IMR-90 (cell line): Measurements from ENCODE around the gene SLC23A3. TPM values are rescaled to one million over a fixed set of nuclear protein-coding genes. Genes with fewer than 3 reads are reported as not detected.
A peak's percentile ranks its signal among the peaks of the same experiment; 100 is the strongest.

Source experiments
- ATAC-seq: fragments of 200-7000 bp; cut with Tn5 transposase; 2 replicates; pipeline ENCODE4 v1.9.1; 2020; ENCODE audit warnings: low read depth, mild to moderate bottlenecking, moderate library complexity
- BruUV-seq: library from RNA; stranded (reverse); fragments of 400-500 nt; replicated peaks from 2 replicates; lab custom pipeline; 2021; lab: Mats Ljungman, UMichigan
- CTCF ChIA-PET: fragments of 300-600 bp; formaldehyde crosslinking; extraction: SDS; loops from one replicate; lab custom pipeline; 2021; ENCODE audit warnings: antibody characterized with exemption; lab: Yijun Ruan, JAX
- POLR2A ChIA-PET: fragments of 300-600 bp; sonication (Branson Sonifier 250); formaldehyde crosslinking; loops from one replicate; lab custom pipeline; 2022; ENCODE audit warnings: antibody characterized with exemption; ENCODE audit not compliant: unreplicated experiment; lab: Charles Lee
- DNase-seq: peaks from one replicate; pipeline ENCODE4 v3.0.0; 2013
- H2AFZ ChIP-seq: replicated peaks from 2 replicates; pipeline ENCODE3; 2013; ENCODE audit warnings: low read length, mild to moderate bottlenecking; ENCODE audit not compliant: poor library complexity
- H2AK5ac ChIP-seq: 2 replicates; pipeline ENCODE4 v1.6.1; 2013; ENCODE audit warnings: low read depth, low read length, inconsistent platforms
- H2AK9ac ChIP-seq: replicated peaks from 2 replicates; pipeline ENCODE3; 2013; ENCODE audit warnings: mild to moderate bottlenecking, low read depth, low read length, moderate library complexity; ENCODE audit not compliant: poor library complexity
- H2BK120ac ChIP-seq: 2 replicates; pipeline ENCODE4 v1.6.1; 2013; ENCODE audit warnings: low read depth, low read length, inconsistent platforms
- H2BK15ac ChIP-seq: 3 replicates; pipeline ENCODE4 v1.6.1; 2013; ENCODE audit warnings: low read depth, low read length, inconsistent platforms
- H2BK20ac ChIP-seq: 2 replicates; pipeline ENCODE4 v1.6.1; 2013; ENCODE audit warnings: low read depth, mild to moderate bottlenecking, inconsistent platforms, low read length, moderate library complexity
- H2BK5ac ChIP-seq: 2 replicates; pipeline ENCODE4 v1.6.1; 2013; ENCODE audit warnings: mild to moderate bottlenecking, low read depth, low read length, inconsistent platforms; ENCODE audit not compliant: poor library complexity, severe bottlenecking
- H3K14ac ChIP-seq: replicated peaks from 2 replicates; pipeline ENCODE4 v1.6.1; 2013; ENCODE audit warnings: low read depth, low read length, inconsistent platforms
- H3K18ac ChIP-seq: 2 replicates; pipeline ENCODE4 v1.6.1; 2013; ENCODE audit warnings: low read depth, low read length, control low read depth
- H3K23ac ChIP-seq: 2 replicates; pipeline ENCODE4 v1.6.1; 2013; ENCODE audit warnings: low read depth, low read length, inconsistent platforms
- H3K27ac ChIP-seq: 2 replicates; pipeline ENCODE4 v1.5.1; 2013; ENCODE audit warnings: mild to moderate bottlenecking, control low read depth, low read length; ENCODE audit not compliant: insufficient read depth
- H3K27me3 ChIP-seq: 2 replicates; pipeline ENCODE4 v1.6.1; 2013; ENCODE audit warnings: low read length; ENCODE audit not compliant: control insufficient read depth, insufficient read depth
- H3K36me3 ChIP-seq: 2 replicates; pipeline ENCODE4 v1.6.1; 2013; ENCODE audit warnings: low read length, mixed read lengths; ENCODE audit not compliant: control insufficient read depth, insufficient read depth
- H3K4ac ChIP-seq: 2 replicates; pipeline ENCODE4 v1.6.1; 2013; ENCODE audit warnings: low read depth, low read length, inconsistent platforms
- H3K4me1 ChIP-seq: 2 replicates; pipeline ENCODE4 v1.6.1; 2013; ENCODE audit warnings: low read length, mixed read lengths; ENCODE audit not compliant: control insufficient read depth, insufficient read depth
- H3K4me2 ChIP-seq: 2 replicates; pipeline ENCODE4 v1.6.1; 2013; ENCODE audit warnings: low read depth, mild to moderate bottlenecking, control low read depth, low read length, moderate library complexity
- H3K4me3 ChIP-seq: 2 replicates; pipeline ENCODE4 v1.5.1; 2013; ENCODE audit warnings: low read depth, mild to moderate bottlenecking, control low read depth, low read length, moderate library complexity; ENCODE audit not compliant: insufficient read depth
- H3K56ac ChIP-seq: 2 replicates; pipeline ENCODE4 v1.6.1; 2013; ENCODE audit warnings: low read length, inconsistent platforms; ENCODE audit not compliant: insufficient read depth; ENCODE audit errors: extremely low read depth
- H3K79me1 ChIP-seq, 2 experiments: 2 replicates each; pipeline ENCODE4 v1.6.1; 2013; ENCODE audit warnings: low read length in 2 of 2, inconsistent platforms in 1 of 2, low read depth in 1 of 2
- H3K9ac ChIP-seq: 2 replicates; pipeline ENCODE4 v1.6.1; 2013; ENCODE audit warnings: low read depth, low read length, control low read depth
- H3K9me1 ChIP-seq: 2 replicates; pipeline ENCODE4 v1.6.1; 2013; ENCODE audit warnings: low read length, inconsistent platforms; ENCODE audit not compliant: insufficient read depth
- H3K9me3 ChIP-seq: 2 replicates; pipeline ENCODE4 v1.6.1; 2013; ENCODE audit warnings: low read length; ENCODE audit not compliant: control insufficient read depth, insufficient read depth
- H4K20me1 ChIP-seq: 2 replicates; pipeline ENCODE4 v1.6.1; 2013; ENCODE audit warnings: low read length, inconsistent platforms; ENCODE audit not compliant: insufficient read depth
- H4K5ac ChIP-seq: 2 replicates; pipeline ENCODE4 v1.6.1; 2013; ENCODE audit warnings: mild to moderate bottlenecking, low read depth, low read length, control low read depth
- H4K8ac ChIP-seq, 2 experiments: 2 replicates each; pipeline ENCODE4 v1.6.1; 2013; ENCODE audit warnings: low read depth in 2 of 2, low read length in 2 of 2, control low read depth in 1 of 2, inconsistent platforms in 1 of 2
- H4K91ac ChIP-seq: 2 replicates; pipeline ENCODE4 v1.6.1; 2013; ENCODE audit warnings: low read depth, low read length, inconsistent platforms; ENCODE audit not compliant: insufficient read depth
- BHLHE40 ChIP-seq: fragments of 150-350 bp; IDR thresholded peaks from 2 replicates; pipeline ENCODE4 v1.6.1; 2016; ENCODE audit warnings: mild to moderate bottlenecking, low read depth, low read length
- CEBPB ChIP-seq: IDR thresholded peaks from 2 replicates; pipeline ENCODE4 v1.6.1; 2012; ENCODE audit warnings: low read depth, low read length, improper control_type of control experiment
- CHD1 ChIP-seq: IDR thresholded peaks from 2 replicates; pipeline ENCODE4 v1.6.1; 2012; ENCODE audit warnings: low read depth, low read length, improper control_type of control experiment
- FOS ChIP-seq: fragments of 150-350 bp; IDR thresholded peaks from 2 replicates; pipeline ENCODE4 v1.6.1; 2016; ENCODE audit warnings: low read depth, low read length
- MAFK ChIP-seq: IDR thresholded peaks from 2 replicates; pipeline ENCODE4 v1.6.1; 2012; ENCODE audit warnings: low read depth, low read length, improper control_type of control experiment
- MAZ ChIP-seq: IDR thresholded peaks from 2 replicates; pipeline ENCODE4 v1.6.1; 2012; ENCODE audit warnings: low read depth, mild to moderate bottlenecking, low read length, improper control_type of control experiment, moderate library complexity, borderline replicate concordance
- NFE2L2 ChIP-seq: fragments of 150-350 bp; IDR thresholded peaks from 2 replicates; pipeline ENCODE4 v1.6.1; 2016; ENCODE audit warnings: low read depth, mild to moderate bottlenecking, low read length
- POLR2A ChIP-seq: IDR thresholded peaks from 2 replicates; pipeline ENCODE4 v1.6.1; 2012; ENCODE audit warnings: mild to moderate bottlenecking, low read depth, low read length
- RAD21 ChIP-seq: IDR thresholded peaks from 2 replicates; pipeline ENCODE4 v1.6.1; 2012; ENCODE audit warnings: low read length, improper control_type of control experiment
- RCOR1 ChIP-seq: IDR thresholded peaks from 2 replicates; pipeline ENCODE4 v1.6.1; 2012; ENCODE audit warnings: mild to moderate bottlenecking, low read length, improper control_type of control experiment; ENCODE audit not compliant: insufficient replicate concordance
- RFX5 ChIP-seq: IDR thresholded peaks from 2 replicates; pipeline ENCODE4 v1.8.0; 2012; ENCODE audit warnings: low read depth, mild to moderate bottlenecking, low read length, moderate library complexity
- SMC3 ChIP-seq: fragments of 150-350 bp; IDR thresholded peaks from 2 replicates; pipeline ENCODE4 v1.6.1; 2016; ENCODE audit warnings: low read depth, mild to moderate bottlenecking, antibody characterized with exemption, low read length, moderate library complexity
- WGBS, 2 experiments: methylation state at CpG; one replicate each; pipeline versions ENCODE4 v1.1.5 to v1.1.7; 2013; ENCODE audit warnings: missing lambda C conversion rate in 2 of 2; ENCODE audit not compliant: insufficient read length in 1 of 2; ENCODE audit errors: extremely low coverage in 2 of 2; 5-methylcytosine and 5-hydroxymethylcytosine counted together
- dilution Hi-C: fragments of 300-500 bp; cut with HindIII; formaldehyde crosslinking; loops from one replicate; pipeline ENCODE4 v1.14.3; 2018; ENCODE audit warnings: low sequenced_read_pairs; ENCODE audit not compliant: unreplicated experiment
- in situ Hi-C: fragments of 300-500 bp; cut with MboI; formaldehyde crosslinking; loops from 3 replicates; pipeline ENCODE4 v1.14.3; 2019; ENCODE audit warnings: low sequenced_read_pairs, inconsistent platforms, mixed read lengths
- intact Hi-C: fragments of 100-400 bp; cut with micrococcal nuclease; formaldehyde crosslinking; loops from 2 replicates; pipeline ENCODE4 v1.10.0; 2022
- polyA plus RNA-seq, 3 experiments: library from polyadenylated mRNA; depleted of rRNA; stranded (reverse); fragments of >200 nt; gene quantifications; 2 replicates each; pipeline ENCODE4 v1.2.3, GENCODE V29; 2012; ENCODE audit warnings: low replicate concordance in 1 of 3
- total RNA-seq: library from RNA; depleted of rRNA; stranded (reverse); fragments of >200 nt; gene quantifications from 2 replicates; pipeline ENCODE4 v1.2.3, GENCODE V29; 2012
- TF ChIP-seq, protein P1 (sequence below): conservative IDR thresholded peaks from 2 replicates; pipeline ENCODE4 v1.5.1; 2012; ENCODE audit warnings: mild to moderate bottlenecking, low read depth, low read length, improper control_type of control experiment
- TF ChIP-seq, protein P2 (sequence below): fragments of 150-350 bp; IDR thresholded peaks from 2 replicates; pipeline ENCODE4 v1.6.1; 2017; ENCODE audit warnings: mild to moderate bottlenecking, antibody characterized with exemption, low read length, low read depth
- TF ChIP-seq, protein P3 (sequence below): fragments of 150-350 bp; IDR thresholded peaks from 2 replicates; pipeline ENCODE4 v1.6.1; 2016; ENCODE audit warnings: low read depth, mild to moderate bottlenecking, low read length, moderate library complexity, borderline replicate concordance

The SLC23A3 gene
- total and polyA plus RNA-seq, 2 of the 4 experiments (the other 2 are of a cell fraction), result 0.18 to 0.65 TPM

DNA sequence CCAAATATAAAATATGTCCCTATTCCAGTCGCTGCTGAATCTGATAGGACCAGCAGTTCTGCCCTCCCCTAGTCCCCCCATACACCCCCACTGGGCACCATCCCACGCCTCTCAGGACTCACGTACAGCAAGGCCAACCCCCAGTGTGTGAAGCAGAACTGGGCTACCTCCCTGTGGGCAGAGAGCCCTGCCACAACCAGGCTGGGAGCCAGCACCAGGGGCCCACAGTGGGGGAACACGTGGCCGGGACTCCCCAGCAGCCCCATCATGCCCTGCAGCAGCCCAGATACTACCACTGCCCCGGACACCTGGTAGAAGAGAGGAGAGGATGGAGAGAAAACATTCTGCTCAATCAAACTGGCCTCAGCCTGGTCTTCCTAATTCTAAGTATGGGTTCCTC is 1.3 kb downstream of the SLC23A3 start:
- no peak for DNase-seq
- H3K9me3 ChIP-seq, result no peaks in the 10 kb centered on the region
- BruUV-seq, result no TSS peak
- no peak overlapping the region for H3K4me3 ChIP-seq
- 0 out of 2 replicates have a peak, but pooled peaks cover 4% of the 10 kb centered on the region for H3K9me1 ChIP-seq
- H2AK5ac ChIP-seq, result no peak overlapping the region
- peaks cover 9% of the 10 kb centered on the region; the same call in 1 of the 2 replicates for H3K36me3 ChIP-seq
- no peak overlapping the region for H2BK15ac ChIP-seq
- no peak overlapping the region for H2BK20ac ChIP-seq
- no peak overlapping the region for H4K91ac ChIP-seq
- no peaks in the 10 kb centered on the region for H3K79me1 ChIP-seq
- TF ChIP-seq POLR2A (no peak), SMC3 (no peak), CHD1 (no peak), RCOR1 (no peak), FOS (no peak), MAFK (no peak), CEBPB (no peak), BHLHE40 (no peak), NFE2L2 (no peak), RAD21 (no peak), RFX5 (no peak), MAZ (no peak)
- TF ChIP-seq, protein P1, sequence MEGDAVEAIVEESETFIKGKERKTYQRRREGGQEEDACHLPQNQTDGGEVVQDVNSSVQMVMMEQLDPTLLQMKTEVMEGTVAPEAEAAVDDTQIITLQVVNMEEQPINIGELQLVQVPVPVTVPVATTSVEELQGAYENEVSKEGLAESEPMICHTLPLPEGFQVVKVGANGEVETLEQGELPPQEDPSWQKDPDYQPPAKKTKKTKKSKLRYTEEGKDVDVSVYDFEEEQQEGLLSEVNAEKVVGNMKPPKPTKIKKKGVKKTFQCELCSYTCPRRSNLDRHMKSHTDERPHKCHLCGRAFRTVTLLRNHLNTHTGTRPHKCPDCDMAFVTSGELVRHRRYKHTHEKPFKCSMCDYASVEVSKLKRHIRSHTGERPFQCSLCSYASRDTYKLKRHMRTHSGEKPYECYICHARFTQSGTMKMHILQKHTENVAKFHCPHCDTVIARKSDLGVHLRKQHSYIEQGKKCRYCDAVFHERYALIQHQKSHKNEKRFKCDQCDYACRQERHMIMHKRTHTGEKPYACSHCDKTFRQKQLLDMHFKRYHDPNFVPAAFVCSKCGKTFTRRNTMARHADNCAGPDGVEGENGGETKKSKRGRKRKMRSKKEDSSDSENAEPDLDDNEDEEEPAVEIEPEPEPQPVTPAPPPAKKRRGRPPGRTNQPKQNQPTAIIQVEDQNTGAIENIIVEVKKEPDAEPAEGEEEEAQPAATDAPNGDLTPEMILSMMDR, result no peak
- TF ChIP-seq, protein P2, sequence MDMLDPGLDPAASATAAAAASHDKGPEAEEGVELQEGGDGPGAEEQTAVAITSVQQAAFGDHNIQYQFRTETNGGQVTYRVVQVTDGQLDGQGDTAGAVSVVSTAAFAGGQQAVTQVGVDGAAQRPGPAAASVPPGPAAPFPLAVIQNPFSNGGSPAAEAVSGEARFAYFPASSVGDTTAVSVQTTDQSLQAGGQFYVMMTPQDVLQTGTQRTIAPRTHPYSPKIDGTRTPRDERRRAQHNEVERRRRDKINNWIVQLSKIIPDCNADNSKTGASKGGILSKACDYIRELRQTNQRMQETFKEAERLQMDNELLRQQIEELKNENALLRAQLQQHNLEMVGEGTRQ, result no peak
- TF ChIP-seq, protein P3, sequence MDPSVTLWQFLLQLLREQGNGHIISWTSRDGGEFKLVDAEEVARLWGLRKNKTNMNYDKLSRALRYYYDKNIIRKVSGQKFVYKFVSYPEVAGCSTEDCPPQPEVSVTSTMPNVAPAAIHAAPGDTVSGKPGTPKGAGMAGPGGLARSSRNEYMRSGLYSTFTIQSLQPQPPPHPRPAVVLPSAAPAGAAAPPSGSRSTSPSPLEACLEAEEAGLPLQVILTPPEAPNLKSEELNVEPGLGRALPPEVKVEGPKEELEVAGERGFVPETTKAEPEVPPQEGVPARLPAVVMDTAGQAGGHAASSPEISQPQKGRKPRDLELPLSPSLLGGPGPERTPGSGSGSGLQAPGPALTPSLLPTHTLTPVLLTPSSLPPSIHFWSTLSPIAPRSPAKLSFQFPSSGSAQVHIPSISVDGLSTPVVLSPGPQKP, result no peak
- no peak overlapping the region for H4K8ac ChIP-seq
- H4K5ac ChIP-seq, result no peak overlapping the region
- WGBS, 2 experiments, result no CpG with 5 or more reads among the region's 6 CpGs
- H3K4ac ChIP-seq, result no peak overlapping the region
- H3K4me1 ChIP-seq, result peaks cover 3% of the 10 kb centered on the region; the same call in 1 of the 2 replicates
- no peak overlapping the region for H3K56ac ChIP-seq
- intact Hi-C loops, result no loop called here
- H3K14ac ChIP-seq, result no peak overlapping the region
- H3K18ac ChIP-seq, result no peak overlapping the region
- H2AK9ac ChIP-seq, result no peak overlapping the region
- no peak overlapping the region for H2BK120ac ChIP-seq
- H3K23ac ChIP-seq, result no peak overlapping the region
- in situ Hi-C loops, result no loop called here
- H3K27me3 ChIP-seq, result no peaks in the 10 kb centered on the region
- dilution Hi-C loops, result no loop called here
- ChIA-PET POLR2A (no interaction called here), CTCF (no interaction called here)
- peak overlapping the region; percentile 11 for H2AFZ ChIP-seq
- no peak overlapping the region for H3K27ac ChIP-seq
- no peak overlapping the region for H3K9ac ChIP-seq
- no peak overlapping the region for H3K4me2 ChIP-seq
- peaks cover 7% of the 10 kb centered on the region; the same call in 1 of the 2 replicates for H4K20me1 ChIP-seq
- no peak for ATAC-seq
- H2BK5ac ChIP-seq, result no peak overlapping the region
